ENCODE results near the gene FAM180B.

DNA sequence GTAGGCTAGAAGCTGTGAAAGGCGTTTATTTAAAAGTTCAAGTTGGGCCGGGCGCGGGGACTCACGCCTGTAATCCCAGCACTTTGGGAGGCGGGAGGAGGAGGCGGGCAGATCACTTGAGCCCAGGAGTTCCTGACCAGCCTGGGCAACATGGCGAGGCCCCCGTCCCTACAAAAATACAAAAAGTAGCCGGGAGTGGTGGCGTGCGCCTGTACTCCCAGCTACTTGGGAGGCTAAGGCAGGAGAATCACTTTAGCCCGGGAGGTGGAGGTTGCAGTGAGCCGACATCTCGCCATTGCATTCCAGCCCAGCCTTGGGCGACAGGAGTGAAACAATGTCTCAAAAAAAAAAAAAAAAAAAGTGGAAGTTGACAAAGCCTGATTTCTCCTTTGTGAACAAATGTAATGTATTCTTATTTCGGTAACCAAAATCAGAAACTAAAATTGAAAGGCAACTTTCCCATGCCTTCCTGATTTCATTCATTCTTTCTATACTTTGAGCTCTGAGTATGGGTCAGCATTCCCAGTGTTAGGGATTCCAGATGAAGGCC, 20.3 kb upstream of the FAM180B start:
- no peak for TF ChIP-seq BHLHE40 (IDR thresholded peaks at IDR 0.05; ENCODE audit: borderline replicate concordance)
- no peak for TF ChIP-seq FOXK2 (IDR thresholded peaks at IDR 0.05)
- no peak for TF ChIP-seq FOXM1 (IDR thresholded peaks at IDR 0.05; ENCODE audit: borderline replicate concordance)
- peak; percentile 72 for TF ChIP-seq ZNF384 (IDR thresholded peaks at IDR 0.05)
- no peak for TF ChIP-seq NFRKB (IDR thresholded peaks at IDR 0.05)

All from HEK293T (cell line).